HepG2 (cell line): ENCODE measurements around the gene WNT5B. TPM values are rescaled to one million over a fixed set of nuclear protein-coding genes. Genes with fewer than 3 reads are reported as not detected.

Experiments
- BCL6 ChIP-seq: IDR thresholded peaks from 2 replicates; pipeline ENCODE4 v1.6.1; 2016; ENCODE audit warnings: missing genetic modification reagents, missing compliant biosample characterization
- BRD4 ChIP-seq: sonication (generic); formaldehyde crosslinking; IDR thresholded peaks from 2 replicates; pipeline ENCODE4 v1.4.0; 2020; ENCODE audit warnings: missing genetic modification reagents
- EHMT2 ChIP-seq: fragments of 200-600 bp; sonication (generic); IDR thresholded peaks from 2 replicates; pipeline ENCODE4 v1.7.0; 2017; ENCODE audit warnings: antibody characterized with exemption, low read depth, low read length, borderline replicate concordance
- FOXO1 ChIP-seq: sonication (generic); formaldehyde crosslinking; IDR thresholded peaks from 2 replicates; pipeline ENCODE4 v1.4.0; 2020; ENCODE audit warnings: missing genetic modification reagents
- GPBP1L1 ChIP-seq: sonication (generic); formaldehyde crosslinking; IDR thresholded peaks from 2 replicates; pipeline ENCODE4 v1.5.0; 2020; ENCODE audit warnings: mild to moderate bottlenecking, missing genetic modification reagents
- HMG20B ChIP-seq: conservative IDR thresholded peaks from 2 replicates; pipeline ENCODE4 v1.6.1; 2016; ENCODE audit warnings: missing genetic modification reagents, missing compliant biosample characterization
- HNRNPK ChIP-seq: fragments of 200-400 bp; formaldehyde crosslinking; IDR thresholded peaks from 2 replicates; pipeline ENCODE4 v1.6.1; 2018; ENCODE audit warnings: low read length, low read depth, moderate library complexity, mild to moderate bottlenecking; ENCODE audit not compliant: poor library complexity, severe bottlenecking
- HOXA5 ChIP-seq: sonication (generic); formaldehyde crosslinking; IDR thresholded peaks from 2 replicates; pipeline ENCODE4 v1.4.0; 2020; ENCODE audit warnings: missing genetic modification reagents
- KAT8 ChIP-seq: IDR thresholded peaks from 2 replicates; pipeline ENCODE4 v1.6.1; 2016; ENCODE audit warnings: missing genetic modification reagents, missing compliant biosample characterization
- MED1 ChIP-seq: sonication (generic); formaldehyde crosslinking; IDR thresholded peaks from 2 replicates; pipeline ENCODE4 v1.4.0; 2020; ENCODE audit warnings: missing genetic modification reagents
- MTA3 ChIP-seq: sonication (generic); formaldehyde crosslinking; IDR thresholded peaks from 2 replicates; pipeline ENCODE4 v1.4.0; 2020; ENCODE audit warnings: missing genetic modification reagents
- MTF2 ChIP-seq: sonication (generic); formaldehyde crosslinking; IDR thresholded peaks from 2 replicates; pipeline ENCODE4 v1.5.0; 2020; ENCODE audit warnings: missing genetic modification reagents, borderline replicate concordance
- NAIF1 ChIP-seq: sonication (generic); formaldehyde crosslinking; IDR thresholded peaks from 2 replicates; pipeline ENCODE4 v1.5.0; 2020; ENCODE audit warnings: mild to moderate bottlenecking, missing genetic modification reagents, borderline replicate concordance
- NFKB2 ChIP-seq: sonication (generic); formaldehyde crosslinking; IDR thresholded peaks from 2 replicates; pipeline ENCODE4 v1.4.0; 2020; ENCODE audit warnings: missing genetic modification reagents, borderline replicate concordance
- NKX3-1 ChIP-seq: sonication (generic); formaldehyde crosslinking; IDR thresholded peaks from 2 replicates; pipeline ENCODE4 v1.5.0; 2020; ENCODE audit warnings: missing genetic modification reagents
- REXO4 ChIP-seq: sonication (generic); formaldehyde crosslinking; IDR thresholded peaks from 2 replicates; pipeline ENCODE4 v1.8.0; 2022; ENCODE audit warnings: missing genetic modification reagents, mild to moderate bottlenecking, borderline replicate concordance
- SAP130 ChIP-seq: IDR thresholded peaks from 2 replicates; pipeline ENCODE4 v1.6.1; 2016; ENCODE audit warnings: low read depth
- SETDB1 ChIP-seq: sonication (generic); formaldehyde crosslinking; IDR thresholded peaks from 2 replicates; pipeline ENCODE4 v1.5.1; 2020; ENCODE audit warnings: missing genetic modification reagents, mild to moderate bottlenecking, borderline replicate concordance
- TBX2 ChIP-seq: sonication (generic); formaldehyde crosslinking; IDR thresholded peaks from 2 replicates; pipeline ENCODE4 v1.5.0; 2020; ENCODE audit warnings: missing genetic modification reagents, mild to moderate bottlenecking, borderline replicate concordance
- TFAP4 ChIP-seq: sonication (generic); IDR thresholded peaks from 2 replicates; pipeline ENCODE4 v1.6.1; 2016; ENCODE audit warnings: low read depth, borderline replicate concordance
- TFDP1 ChIP-seq: IDR thresholded peaks from 2 replicates; pipeline ENCODE4 v1.6.1; 2016; ENCODE audit warnings: missing compliant biosample characterization, missing genetic modification reagents, borderline replicate concordance
- ZKSCAN5 ChIP-seq: sonication (generic); formaldehyde crosslinking; IDR thresholded peaks from 2 replicates; pipeline ENCODE4 v1.5.1; 2020; ENCODE audit warnings: mild to moderate bottlenecking, missing genetic modification reagents
- ZMAT3 ChIP-seq: sonication (generic); formaldehyde crosslinking; conservative IDR thresholded peaks from 2 replicates; pipeline ENCODE4 v1.7.0; 2021; ENCODE audit warnings: missing genetic modification reagents
- ZMYM4 ChIP-seq: sonication (generic); formaldehyde crosslinking; IDR thresholded peaks from 2 replicates; pipeline ENCODE4 v1.8.1; 2023; ENCODE audit warnings: mild to moderate bottlenecking, missing genetic modification reagents
- ZNF253 ChIP-seq: sonication (generic); formaldehyde crosslinking; IDR thresholded peaks from 2 replicates; pipeline ENCODE4 v1.8.0; 2022; ENCODE audit warnings: mild to moderate bottlenecking, missing genetic modification reagents, borderline replicate concordance
- ZNF431 ChIP-seq: sonication (generic); formaldehyde crosslinking; IDR thresholded peaks from 2 replicates; pipeline ENCODE4 v1.9.0; 2022; ENCODE audit warnings: missing genetic modification reagents, low read depth, mild to moderate bottlenecking, borderline replicate concordance
- ZNF816 ChIP-seq: sonication (generic); formaldehyde crosslinking; IDR thresholded peaks from 2 replicates; pipeline ENCODE4 v1.8.0; 2022; ENCODE audit warnings: missing genetic modification reagents, mild to moderate bottlenecking, borderline replicate concordance
- polyA plus RNA-seq, 8 experiments: library from polyadenylated mRNA; depleted of rRNA in 3 of 8; stranded (reverse) in 7 of 8; unstranded in 1 of 8; fragments of >200 nt; fragmentation: Illumina TruSeq in 4 of 8; extraction: Trizol in 4 of 8; gene quantifications; 2 replicates each; pipeline versions ENCODE4 v1.2.1 to v1.2.3, GENCODE V29; 2011 to 2016; ENCODE audit warnings: low read depth in 4 of 8, missing spikeins in 1 of 8, mixed read lengths in 1 of 8; ENCODE audit not compliant: insufficient read depth in 1 of 8
- total RNA-seq, 5 experiments: library from RNA; depleted of rRNA; stranded (reverse); fragments of >200 nt; fragmentation: Illumina TruSeq; extraction: Trizol; gene quantifications; 2 replicates each; pipeline ENCODE4 v1.2.3, GENCODE V29; 2016; ENCODE audit warnings: low read depth in 1 of 5

Gene WNT5B
- total and polyA plus RNA-seq, 2 of the 13 experiments (the other 11 are each of a cell fraction or from before 2014, with no cell fraction given): 0.04 TPM; not detected in 1

- no peak for TF ChIP-seq SETDB1 (CRISPR knock-in tag)
- no peak for TF ChIP-seq ZKSCAN5 (CRISPR knock-in tag)
- peak; percentile 61 for TF ChIP-seq TBX2
- no peak for TF ChIP-seq TFDP1
- 0 out of 2 replicates have a peak, but pooled peaks have one; percentile 44 for TF ChIP-seq ZMAT3
- no peak for TF ChIP-seq HNRNPK
- TF ChIP-seq GPBP1L1: no peak
- peak; percentile 64; the same call in 1 of the 2 replicates for TF ChIP-seq KAT8 (CRISPR knock-in tag)
- peak; percentile 85 for TF ChIP-seq SAP130
- peak; percentile 45; the same call in 1 of the 2 replicates for TF ChIP-seq NFKB2 (CRISPR knock-in tag)
- TF ChIP-seq ZNF816 (CRISPR knock-in tag): peak; percentile 80; the same call in 1 of the 2 replicates
- TF ChIP-seq HOXA5 (CRISPR knock-in tag): no peak
- TF ChIP-seq MED1 (CRISPR knock-in tag): peak; percentile 96
- no peak for TF ChIP-seq EHMT2
- peak; percentile 75; the same call in 1 of the 2 replicates for TF ChIP-seq FOXO1 (CRISPR knock-in tag)
- TF ChIP-seq ZNF253 (CRISPR knock-in tag): no peak
- TF ChIP-seq NKX3-1 (CRISPR knock-in tag): no peak
- peak; percentile 79; the same call in 1 of the 2 replicates for TF ChIP-seq NAIF1 (CRISPR knock-in tag)
- TF ChIP-seq TFAP4: peak; percentile 26; the same call in 1 of the 2 replicates
- TF ChIP-seq MTA3 (CRISPR knock-in tag): no peak
- TF ChIP-seq HMG20B (CRISPR knock-in tag): 0 out of 2 replicates have a peak, but pooled peaks have one; percentile 54
- TF ChIP-seq ZNF431 (CRISPR knock-in tag): peak; percentile 30; the same call in 1 of the 2 replicates
- TF ChIP-seq BRD4 (CRISPR knock-in tag): peak; percentile 18; the same call in 1 of the 2 replicates
- TF ChIP-seq ZMYM4 (CRISPR knock-in tag): no peak
- TF ChIP-seq BCL6 (CRISPR knock-in tag): peak; percentile 99
- no peak for TF ChIP-seq REXO4 (CRISPR knock-in tag)
- no peak for TF ChIP-seq MTF2 (CRISPR knock-in tag)
Observed at GRCh38 chr12:1668833-1669543, 40.0 kb downstream of the WNT5B start (continued).
